Ishikawa (cell line): ENCODE results near the gene CEP164.

ENCODE experiments used
- CEBPB ChIP-seq: IDR thresholded peaks from 2 replicates; pipeline ENCODE4 v1.6.1; 2012
- CREB1 ChIP-seq: IDR thresholded peaks from 2 replicates; pipeline ENCODE4 v1.6.1; 2012; ENCODE audit warnings: low read depth
- EGR1 ChIP-seq: IDR thresholded peaks from 2 replicates; pipeline ENCODE4 v1.6.1; 2012
- EP300 ChIP-seq: IDR thresholded peaks from 2 replicates; pipeline ENCODE4 v1.6.1; 2012; ENCODE audit warnings: borderline replicate concordance
- FOXM1 ChIP-seq: IDR thresholded peaks from 2 replicates; pipeline ENCODE4 v1.6.1; 2012; ENCODE audit warnings: low read depth, borderline replicate concordance
- MAX ChIP-seq: IDR thresholded peaks from 2 replicates; pipeline ENCODE4 v1.6.1; 2012
- NFIC ChIP-seq: IDR thresholded peaks from 2 replicates; pipeline ENCODE4 v1.6.1; 2012
- RAD21 ChIP-seq: IDR thresholded peaks from 2 replicates; pipeline ENCODE4 v1.6.1; 2012; ENCODE audit warnings: low read depth
- REST ChIP-seq: IDR thresholded peaks from 2 replicates; pipeline ENCODE4 v1.6.1; 2012; ENCODE audit warnings: low read depth, mild to moderate bottlenecking
- TAF1 ChIP-seq: IDR thresholded peaks from 2 replicates; pipeline ENCODE4 v1.6.1; 2012; ENCODE audit warnings: low read depth, mild to moderate bottlenecking
- TCF12 ChIP-seq: IDR thresholded peaks from 2 replicates; pipeline ENCODE4 v1.6.1; 2012; ENCODE audit warnings: low read depth
- TEAD4 ChIP-seq: IDR thresholded peaks from 2 replicates; pipeline ENCODE4 v1.6.1; 2012
- USF1 ChIP-seq: IDR thresholded peaks from 2 replicates; pipeline ENCODE4 v1.6.1; 2012
- YY1 ChIP-seq: IDR thresholded peaks from 2 replicates; pipeline ENCODE4 v1.6.1; 2012; ENCODE audit warnings: low read depth
- ZBTB7A ChIP-seq: IDR thresholded peaks from 2 replicates; pipeline ENCODE4 v1.6.1; 2012; ENCODE audit warnings: low read depth

The CEP164 gene

GRCh38 chr11:117413616-117414015 lies 86.0 kb downstream of the CEP164 start:
- no peak for TF ChIP-seq ZBTB7A
- TF ChIP-seq CREB1: no peak
- TF ChIP-seq TCF12: no peak
- no peak for TF ChIP-seq EP300
- TF ChIP-seq RAD21: no peak
- no peak for TF ChIP-seq MAX
- TF ChIP-seq CEBPB: no peak
- TF ChIP-seq NFIC: no peak
- no peak for TF ChIP-seq YY1
- TF ChIP-seq EGR1: no peak
- TF ChIP-seq TAF1: no peak
- TF ChIP-seq FOXM1: no peak
- TF ChIP-seq USF1: no peak
- TF ChIP-seq TEAD4: no peak
- TF ChIP-seq REST: no peak

- TF ChIP-seq RAD21: no peak
Observed at GRCh38 chr11:117414724-117415123, 87.1 kb downstream of the CEP164 start.

GRCh38 chr11:117415358-117415896 lies 87.8 kb downstream of the CEP164 start:
- TF ChIP-seq TEAD4 (no peak), TAF1 (no peak), FOXM1 (no peak)

GRCh38 chr11:117417342-117417741 lies 89.7 kb downstream of the CEP164 start:
- TF ChIP-seq CREB1: no peak
- no peak for TF ChIP-seq FOXM1
- TF ChIP-seq EGR1: no peak
- TF ChIP-seq MAX: no peak
- no peak for TF ChIP-seq TAF1
- no peak for TF ChIP-seq EP300
- no peak for TF ChIP-seq ZBTB7A
- no peak for TF ChIP-seq TCF12
- TF ChIP-seq REST: no peak
- TF ChIP-seq NFIC: no peak
- TF ChIP-seq TEAD4: no peak
- TF ChIP-seq RAD21: no peak
- TF ChIP-seq CEBPB: no peak
- no peak for TF ChIP-seq YY1
- no peak for TF ChIP-seq USF1

- no peak for TF ChIP-seq REST
- TF ChIP-seq USF1: no peak
- TF ChIP-seq YY1: no peak
Observed at GRCh38 chr11:117417856-117418255, 90.2 kb downstream of the CEP164 start.
